ENCODE measurements around the gene KCNT1. TPM values are rescaled to one million over a fixed set of nuclear protein-coding genes. Genes with fewer than 3 reads are reported as not detected.

KCNT1 gene
- total RNA-seq, 1 experiment from 2014 or later: 0.09 TPM

GRCh38 chr9:135792268-135793128, 90.5 kb downstream of the KCNT1 start:
- no TSS peak for BruUV-seq (replicated peaks)
- no peak for TF ChIP-seq CTCF (IDR thresholded peaks at IDR 0.05; ENCODE audit: insufficient read depth in 1 of 2, low read depth in 1 of 2, low read length in 1 of 2, severe bottlenecking in 1 of 2, unreplicated experiment in 1 of 2)
- CTCF ChIA-PET: no interaction called here

GRCh38 chr9:135793221-135794056, 91.5 kb downstream of the KCNT1 start:
- TF ChIP-seq CTCF (IDR thresholded peaks at IDR 0.05; ENCODE audit: insufficient read depth in 1 of 2, low read depth in 1 of 2, low read length in 1 of 2, severe bottlenecking in 1 of 2, unreplicated experiment in 1 of 2): no peak
- no peak for DNase-seq
- H3K27ac Mint-ChIP-seq (ENCODE audit: unreplicated experiment): no peak overlapping the region
- peaks cover 6% of the 10 kb centered on the region for H3K4me1 ChIP-seq
- ChIA-PET CTCF (no interaction called here), POLR2A (no interaction called here)
- no peaks in the 10 kb centered on the region for H3K27me3 Mint-ChIP-seq (ENCODE audit: insufficient read depth, unreplicated experiment)
- H3K4me3 ChIP-seq (ENCODE audit: low read depth, low read length): no peak overlapping the region
- no peaks in the 10 kb centered on the region for H3K27me3 ChIP-seq (replicated peaks; ENCODE audit: control insufficient read depth, insufficient read depth, low read length)
- no TSS peak for BruUV-seq (replicated peaks)
- intact Hi-C loops (cut with micrococcal nuclease; ENCODE audit: unreplicated experiment): no loop called here
- H3K9me3 Mint-ChIP-seq (ENCODE audit: unreplicated experiment): no peaks in the 10 kb centered on the region
- H3K4me1 Mint-ChIP-seq (ENCODE audit: low read depth, unreplicated experiment): no peaks in the 10 kb centered on the region
- no peaks in the 10 kb centered on the region for H3K36me3 ChIP-seq (ENCODE audit: control insufficient read depth, insufficient read depth, low read length)
- H3K36me3 Mint-ChIP-seq (ENCODE audit: insufficient read depth, unreplicated experiment): peaks cover 7% of the 10 kb centered on the region
- no peak overlapping the region for H3K4me3 Mint-ChIP-seq (ENCODE audit: unreplicated experiment)
- no peaks in the 10 kb centered on the region for H3K9me3 ChIP-seq

More at GRCh38 chr9:135792268-135793128, 90.5 kb downstream of the KCNT1 start:
- Mint-ChIP-seq H3K4me3 (ENCODE audit: unreplicated experiment) (no peak overlapping the region), H3K36me3 (ENCODE audit: insufficient read depth, unreplicated experiment) (peaks cover 4% of the 10 kb centered on the region), H3K27me3 (ENCODE audit: insufficient read depth, unreplicated experiment) (no peaks in the 10 kb centered on the region), H3K9me3 (ENCODE audit: unreplicated experiment) (no peaks in the 10 kb centered on the region), H3K27ac (ENCODE audit: unreplicated experiment) (no peak overlapping the region), H3K4me1 (ENCODE audit: low read depth, unreplicated experiment) (no peaks in the 10 kb centered on the region)
- Histone ChIP-seq H3K36me3 (ENCODE audit: control insufficient read depth, insufficient read depth, low read length) (no peaks in the 10 kb centered on the region), H3K9me3 (no peaks in the 10 kb centered on the region), H3K4me3 (ENCODE audit: low read depth, low read length) (no peak overlapping the region), H3K4me1 (peaks cover 8% of the 10 kb centered on the region; the same call in 1 of the 2 replicates), H3K27me3 (replicated peaks; ENCODE audit: control insufficient read depth, insufficient read depth, low read length) (no peaks in the 10 kb centered on the region)
- DNase-seq: no peak
- intact Hi-C loops (cut with micrococcal nuclease; ENCODE audit: unreplicated experiment): no loop called here
- POLR2A ChIA-PET: no interaction called here

- BruUV-seq (replicated peaks): no TSS peak
- Mint-ChIP-seq H3K9me3 (ENCODE audit: unreplicated experiment) (no peaks in the 10 kb centered on the region), H3K27ac (ENCODE audit: unreplicated experiment) (no peak overlapping the region), H3K36me3 (ENCODE audit: insufficient read depth, unreplicated experiment) (peaks cover 7% of the 10 kb centered on the region), H3K4me3 (ENCODE audit: unreplicated experiment) (no peak overlapping the region), H3K4me1 (ENCODE audit: low read depth, unreplicated experiment) (no peaks in the 10 kb centered on the region), H3K27me3 (ENCODE audit: insufficient read depth, unreplicated experiment) (no peaks in the 10 kb centered on the region)
- ChIA-PET POLR2A (no interaction called here), CTCF (no interaction called here)
- DNase-seq: no peak
- Histone ChIP-seq H3K4me3 (ENCODE audit: low read depth, low read length) (no peak overlapping the region), H3K4me1 (peaks cover under 1% of the 10 kb centered on the region), H3K9me3 (no peaks in the 10 kb centered on the region), H3K36me3 (ENCODE audit: control insufficient read depth, insufficient read depth, low read length) (no peaks in the 10 kb centered on the region), H3K27me3 (replicated peaks; ENCODE audit: control insufficient read depth, insufficient read depth, low read length) (no peaks in the 10 kb centered on the region)
- intact Hi-C loops (cut with micrococcal nuclease; ENCODE audit: unreplicated experiment): no loop called here
- no peak for TF ChIP-seq CTCF (IDR thresholded peaks at IDR 0.05; ENCODE audit: insufficient read depth in 1 of 2, low read depth in 1 of 2, low read length in 1 of 2, severe bottlenecking in 1 of 2, unreplicated experiment in 1 of 2)
These were observed 92.0 kb downstream of the KCNT1 start for GRCh38 chr9:135794057-135794335.
